CD4-positive, alpha-beta memory T cell (primary cell): Measurements from ENCODE around the gene DRGX. TPM values are rescaled to one million over a fixed set of nuclear protein-coding genes. Genes with fewer than 3 reads are reported as not detected.

Source experiments
- CTCF ChIA-PET: fragments of 350-600 bp; sonication (Branson Sonifier 250); formaldehyde crosslinking; loops from one replicate; lab custom pipeline; 2021; ENCODE audit warnings: inconsistent platforms; ENCODE audit not compliant: partially characterized antibody; lab: Charles Lee
- POLR2A ChIA-PET: fragments of 350-600 bp; sonication (Branson Sonifier 250); formaldehyde crosslinking; loops from one replicate; lab custom pipeline; 2021; ENCODE audit not compliant: partially characterized antibody; lab: Charles Lee
- DNase-seq, 5 donors: peaks; one replicate each; pipeline versions ENCODE4 v3.0.0 to v3.0.0-alpha.2; 2020 to 2022; ENCODE audit warnings: mixed read lengths in 1 of 5
- H3K27ac ChIP-seq: one replicate; pipeline ENCODE4 v1.7.0; 2013; ENCODE audit warnings: low read depth, low read length
- H3K27me3 ChIP-seq: 2 replicates; pipeline ENCODE4 v1.7.0; 2013; ENCODE audit warnings: mild to moderate bottlenecking, low read length, moderate library complexity; ENCODE audit not compliant: insufficient read depth
- H3K36me3 ChIP-seq: 2 replicates; pipeline ENCODE4 v1.7.0; 2013; ENCODE audit warnings: mild to moderate bottlenecking, low read length, moderate library complexity; ENCODE audit not compliant: insufficient read depth
- H3K4me1 ChIP-seq: 2 replicates; pipeline ENCODE4 v1.7.0; 2013; ENCODE audit warnings: mild to moderate bottlenecking, low read length, moderate library complexity; ENCODE audit not compliant: insufficient read depth
- H3K4me3 ChIP-seq, 2 donors: one replicate each; pipeline ENCODE4 v1.7.0; 2013; ENCODE audit warnings: low read length in 2 of 2, mild to moderate bottlenecking in 1 of 2
- H3K9me3 ChIP-seq, 2 donors: one replicate each; pipeline ENCODE4 v1.7.0; 2013; ENCODE audit warnings: low read length in 2 of 2, control low read depth in 1 of 2; ENCODE audit not compliant: control insufficient read depth in 1 of 2
- H3K27ac Mint-ChIP-seq, 7 donors: one replicate each; pipeline ENCODE4 v1.8.0; 2020 to 2021; ENCODE audit warnings: mixed read lengths in 7 of 7, mild to moderate bottlenecking in 6 of 7, inconsistent platforms in 3 of 7, moderate library complexity in 3 of 7
- H3K27me3 Mint-ChIP-seq, 2 donors: one replicate each; pipeline ENCODE4 v1.8.0; 2020 to 2021; ENCODE audit warnings: mixed read lengths in 2 of 2
- H3K36me3 Mint-ChIP-seq, 2 donors: one replicate each; pipeline ENCODE4 v1.8.0; 2020 to 2021; ENCODE audit warnings: mixed read lengths in 2 of 2, inconsistent platforms in 1 of 2, mild to moderate bottlenecking in 1 of 2
- H3K4me1 Mint-ChIP-seq, 4 donors: one replicate each; pipeline ENCODE4 v1.8.0; 2020 to 2021; ENCODE audit warnings: mixed read lengths in 4 of 4, mild to moderate bottlenecking in 1 of 4
- H3K4me3 Mint-ChIP-seq, 8 donors: one replicate each; pipeline ENCODE4 v1.8.0; 2020 to 2021; ENCODE audit warnings: mixed read lengths in 8 of 8, mild to moderate bottlenecking in 7 of 8, moderate library complexity in 6 of 8, inconsistent platforms in 3 of 8
- H3K9me3 Mint-ChIP-seq, 8 donors: one replicate each; pipeline ENCODE4 v1.8.0; 2020 to 2021; ENCODE audit warnings: mixed read lengths in 8 of 8, mild to moderate bottlenecking in 5 of 8, inconsistent platforms in 3 of 8, moderate library complexity in 1 of 8
- intact Hi-C: fragments of 100-400 bp; cut with micrococcal nuclease; formaldehyde crosslinking; loops from one replicate; pipeline ENCODE4 v1.15.1; 2023
- polyA plus RNA-seq, 2 donors: library from polyadenylated mRNA; unstranded; fragments of 300-500 nt; fragmentation: Illumina TruSeq; gene quantifications; one replicate each; pipeline ENCODE4 v1.2.3, GENCODE V29; 2021
- total RNA-seq, 2 experiments: library from RNA; stranded (reverse); gene quantifications; one replicate each; pipeline ENCODE4 v1.2.3, GENCODE V29; 2021

DRGX gene
- total and polyA plus RNA-seq, 4 experiments from 2014 or later, result not detected

DNA sequence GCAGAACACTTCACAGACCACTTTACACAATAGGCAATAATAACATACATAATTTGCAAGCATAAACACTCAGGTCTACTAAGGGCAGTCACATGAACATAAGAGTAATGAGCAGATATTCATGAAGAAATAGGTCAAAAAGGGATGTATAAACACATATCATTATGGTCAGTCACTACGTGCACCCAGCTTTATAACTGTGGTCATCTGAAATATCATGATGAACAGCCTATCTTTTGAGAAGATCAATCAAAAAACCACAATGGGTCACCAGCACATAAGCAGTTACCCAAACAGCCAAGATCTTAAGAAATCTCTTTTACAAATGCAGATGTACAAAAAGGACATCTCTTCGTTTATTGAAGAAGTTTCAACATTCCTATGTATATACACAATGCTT, 35.5 kb upstream of the DRGX start:
- H3K27me3 Mint-ChIP-seq, result peaks cover 2 to 12% of the 10 kb centered on the region in 2 donors
- peaks cover 5 to 23% (median 15%) of the 10 kb centered on the region in 8 donors for H3K9me3 Mint-ChIP-seq
- H3K4me3 ChIP-seq, result no peak overlapping the region
- no peak overlapping the region for H3K27ac ChIP-seq
- no peaks in the 10 kb centered on the region for H3K27me3 ChIP-seq
- DNase-seq, result no peak
- CTCF ChIA-PET, result no interaction called here
- no peak overlapping the region for H3K27ac Mint-ChIP-seq
- intact Hi-C loops, result no loop called here
- H3K36me3 ChIP-seq, result no peaks in the 10 kb centered on the region
- H3K4me1 Mint-ChIP-seq, result no peaks in the 10 kb centered on the region
- no peaks in the 10 kb centered on the region for H3K4me1 ChIP-seq
- POLR2A ChIA-PET, result no interaction called here
- peaks cover 4 to 9% of the 10 kb centered on the region in 2 donors for H3K36me3 Mint-ChIP-seq
- no peak overlapping the region for H3K4me3 Mint-ChIP-seq
- H3K9me3 ChIP-seq, result no peaks in the 10 kb centered on the region

GRCh38 chr10:49429458-49429857, 33.6 kb upstream of the DRGX start:
- H3K27me3 Mint-ChIP-seq, result peaks cover 0 to 12% of the 10 kb centered on the region in 2 donors
- peaks cover 4 to 9% of the 10 kb centered on the region in 2 donors for H3K36me3 Mint-ChIP-seq
- Histone ChIP-seq H3K27me3 (no peaks in the 10 kb centered on the region), H3K27ac (no peak overlapping the region), H3K4me1 (no peaks in the 10 kb centered on the region), H3K4me3 (no peak overlapping the region), H3K9me3 (no peaks in the 10 kb centered on the region), H3K36me3 (no peaks in the 10 kb centered on the region)
- ChIA-PET CTCF (interaction anchor here (1.2 kb wide), 1 partner anchor 22 kb away, joined by 5 read pairs; no protein-coding TSS in a partner anchor), POLR2A (no interaction called here)
- no peak overlapping the region for H3K4me3 Mint-ChIP-seq
- H3K4me1 Mint-ChIP-seq, result no peaks in the 10 kb centered on the region
- intact Hi-C loops, result no loop called here
- peaks cover 5 to 28% (median 18%) of the 10 kb centered on the region in 8 donors for H3K9me3 Mint-ChIP-seq
- H3K27ac Mint-ChIP-seq, result no peak overlapping the region
- no peak for DNase-seq

GRCh38 chr10:49426490-49427360, 30.8 kb upstream of the DRGX start:
- H3K9me3 ChIP-seq, result no peaks in the 10 kb centered on the region
- no peaks in the 10 kb centered on the region for H3K4me1 ChIP-seq
- Mint-ChIP-seq H3K9me3 (peaks cover 0 to 20% (median 11%) of the 10 kb centered on the region in 8 donors), H3K4me1 (no peaks in the 10 kb centered on the region), H3K27me3 (peaks cover 4 to 8% of the 10 kb centered on the region in 2 donors), H3K4me3 (no peak overlapping the region), H3K36me3 (peaks cover 0 to 9% of the 10 kb centered on the region in 2 donors), H3K27ac (no peak overlapping the region)
- H3K4me3 ChIP-seq, result no peak overlapping the region
- intact Hi-C loops, result no loop called here
- H3K36me3 ChIP-seq, result no peaks in the 10 kb centered on the region
- ChIA-PET CTCF (no interaction called here), POLR2A (no interaction called here)
- no peak for DNase-seq
- no peak overlapping the region for H3K27ac ChIP-seq
- H3K27me3 ChIP-seq, result no peaks in the 10 kb centered on the region

- H3K36me3 Mint-ChIP-seq, result no peaks in the 10 kb centered on the region
- Histone ChIP-seq H3K4me3 (no peak overlapping the region), H3K9me3 (no peaks in the 10 kb centered on the region), H3K4me1 (no peaks in the 10 kb centered on the region), H3K27me3 (no peaks in the 10 kb centered on the region), H3K36me3 (no peaks in the 10 kb centered on the region), H3K27ac (no peak overlapping the region)
- CTCF ChIA-PET, result interaction anchor here (1.2 to 1.6 kb wide), 2 partner anchors 11 to 93 kb away, joined by 5 to 6 read pairs; no protein-coding TSS in a partner anchor
- no peaks in the 10 kb centered on the region for H3K4me1 Mint-ChIP-seq
- POLR2A ChIA-PET, result no interaction called here
- intact Hi-C loops, result no loop called here
- no peak overlapping the region for H3K4me3 Mint-ChIP-seq
- H3K9me3 Mint-ChIP-seq, result peaks cover 0 to 2% (median 0%) of the 10 kb centered on the region in 8 donors
- peaks cover 2 to 5% of the 10 kb centered on the region in 2 donors for H3K27me3 Mint-ChIP-seq
- DNase-seq, result no peak
- H3K27ac Mint-ChIP-seq, result no peak overlapping the region
These were observed 23.1 kb upstream of the DRGX start for GRCh38 chr10:49419005-49419404.

- POLR2A ChIA-PET, result no interaction called here
- H3K27ac ChIP-seq, result no peak overlapping the region
- intact Hi-C loops, result no loop called here
- Mint-ChIP-seq H3K27me3 (peaks cover 0 to 8% of the 10 kb centered on the region in 2 donors), H3K4me3 (no peak overlapping the region), H3K9me3 (no peaks in the 10 kb centered on the region), H3K27ac (no peak overlapping the region), H3K36me3 (no peaks in the 10 kb centered on the region), H3K4me1 (no peaks in the 10 kb centered on the region)
- no peaks in the 10 kb centered on the region for H3K4me1 ChIP-seq
- H3K9me3 ChIP-seq, result no peaks in the 10 kb centered on the region
- H3K27me3 ChIP-seq, result no peaks in the 10 kb centered on the region
- CTCF ChIA-PET, result interaction anchor here (1.2 to 1.6 kb wide), 2 partner anchors 10 to 93 kb away, joined by 5 to 6 read pairs; no protein-coding TSS in a partner anchor
- no peaks in the 10 kb centered on the region for H3K36me3 ChIP-seq
- DNase-seq, result no peak
- no peak overlapping the region for H3K4me3 ChIP-seq
These were observed 22.4 kb upstream of the DRGX start for GRCh38 chr10:49418328-49418727.

GRCh38 chr10:49418053-49418326, 22.1 kb upstream of the DRGX start:
- H3K9me3 Mint-ChIP-seq, result no peaks in the 10 kb centered on the region
- no peak overlapping the region for H3K27ac Mint-ChIP-seq
- intact Hi-C loops, result no loop called here
- Histone ChIP-seq H3K27ac (no peak overlapping the region), H3K4me1 (no peaks in the 10 kb centered on the region), H3K9me3 (no peaks in the 10 kb centered on the region), H3K36me3 (no peaks in the 10 kb centered on the region), H3K27me3 (no peaks in the 10 kb centered on the region), H3K4me3 (no peak overlapping the region)
- H3K36me3 Mint-ChIP-seq, result no peaks in the 10 kb centered on the region
- DNase-seq, result no peak
- ChIA-PET CTCF (interaction anchor here (1.6 to 2.2 kb wide), 2 partner anchors 10 kb away, joined by 6 to 11 read pairs; no protein-coding TSS in a partner anchor), POLR2A (no interaction called here)
- peaks cover 0 to 8% of the 10 kb centered on the region in 2 donors for H3K27me3 Mint-ChIP-seq
- H3K4me3 Mint-ChIP-seq, result no peak overlapping the region
- H3K4me1 Mint-ChIP-seq, result no peaks in the 10 kb centered on the region

DNA sequence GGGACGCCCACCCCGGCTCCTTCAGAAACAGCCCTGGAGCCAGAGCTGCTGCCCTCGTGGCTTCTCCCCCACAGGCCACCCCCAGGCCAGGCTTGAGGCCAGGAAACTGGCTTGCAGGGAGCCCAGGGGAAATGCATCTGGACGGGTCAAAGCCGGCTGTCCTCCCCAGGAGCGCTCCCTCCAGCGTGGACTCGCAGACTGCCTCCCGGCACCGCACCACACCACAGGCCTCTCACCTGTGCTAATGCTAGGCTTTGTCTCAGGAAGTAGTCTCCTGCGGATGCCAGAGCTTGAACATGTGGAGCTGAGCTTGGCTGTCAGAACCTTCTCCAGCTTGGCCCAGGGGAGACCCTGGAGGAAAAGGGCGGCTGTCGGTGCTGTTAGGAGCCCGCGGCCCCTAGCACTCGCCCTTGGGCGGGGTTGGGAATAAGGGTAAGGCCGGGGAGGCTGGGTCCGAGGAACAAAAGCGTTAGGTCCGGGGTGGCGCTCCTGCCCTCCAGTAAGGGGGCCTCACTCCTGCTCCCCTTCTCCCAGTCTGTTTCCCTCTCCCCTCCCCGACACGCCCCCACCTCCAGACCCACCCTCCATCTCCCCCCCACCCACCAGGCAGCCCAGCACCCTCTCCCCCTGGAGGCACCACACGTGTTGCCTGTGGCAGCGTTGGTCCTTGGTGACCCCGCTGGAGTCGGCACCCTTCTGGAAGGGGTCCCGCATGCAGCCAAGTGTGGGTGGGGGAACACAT, 21.6 kb upstream of the DRGX start:
- no peaks in the 10 kb centered on the region for H3K27me3 ChIP-seq
- no peak overlapping the region for H3K4me3 ChIP-seq
- Mint-ChIP-seq H3K27me3 (peaks cover 0 to 8% of the 10 kb centered on the region in 2 donors), H3K9me3 (no peaks in the 10 kb centered on the region), H3K36me3 (no peaks in the 10 kb centered on the region), H3K27ac (no peak overlapping the region), H3K4me3 (no peak overlapping the region), H3K4me1 (no peaks in the 10 kb centered on the region)
- ChIA-PET CTCF (interaction anchor here (2.2 kb wide), 1 partner anchor 10 kb away, joined by 11 read pairs; no protein-coding TSS in a partner anchor), POLR2A (no interaction called here)
- H3K4me1 ChIP-seq, result no peaks in the 10 kb centered on the region
- intact Hi-C loops, result no loop called here
- no peak overlapping the region for H3K27ac ChIP-seq
- DNase-seq, result no peak
- H3K36me3 ChIP-seq, result no peaks in the 10 kb centered on the region
- H3K9me3 ChIP-seq, result no peaks in the 10 kb centered on the region
